ENCODE results near the gene SCNM1.

The SCNM1 gene

GRCh38 chr1:151147665-151148064 lies 18.3 kb upstream of the SCNM1 start:
- Histone ChIP-seq H3K27ac (ENCODE audit: low read depth, low read length) (peak overlapping the region; percentile 80), H3K4me3 (ENCODE audit: low read depth in 1 of 2, low read length in 2 of 2) (peak overlapping the region in 1 of 2 donors; percentile 97), H3K27me3 (ENCODE audit: control insufficient read depth in 1 of 2, insufficient read depth in 2 of 2, low read length in 2 of 2) (no peaks in the 10 kb centered on the region), H3K9ac (ENCODE audit: low read length) (peak overlapping the region; percentile 75), H3K36me3 (ENCODE audit: insufficient read depth, low read length) (no peaks in the 10 kb centered on the region), H3K4me1 (ENCODE audit: insufficient read depth, low read length) (peaks cover 30% of the 10 kb centered on the region), H3K9me3 (ENCODE audit: low read length) (no peaks in the 10 kb centered on the region)

GRCh38 chr1:151156515-151156819 lies 9.5 kb upstream of the SCNM1 start, which contains the start of gene TNFAIP8L2:
TNFAIP8L2 (plus strand) TSS chr1:151156649; CDS start chr1:151158698, 2,049 bp downstream.
- Histone ChIP-seq H3K4me1 (ENCODE audit: insufficient read depth, low read length) (peaks cover 9% of the 10 kb centered on the region), H3K9ac (ENCODE audit: low read length) (no peak within 1 kb of the TSS), H3K4me3 (ENCODE audit: low read depth in 1 of 2, low read length in 2 of 2) (no peak within 1 kb of the TSS), H3K9me3 (ENCODE audit: low read length) (no peaks in the 10 kb centered on the region), H3K27ac (ENCODE audit: low read depth, low read length) (peak within 1 kb of the TSS; percentile 35), H3K27me3 (ENCODE audit: control insufficient read depth in 1 of 2, insufficient read depth in 2 of 2, low read length in 2 of 2) (no peaks in the 10 kb centered on the region), H3K36me3 (ENCODE audit: insufficient read depth, low read length) (peaks cover 39% of the 10 kb centered on the region)

GRCh38 chr1:151157067-151157531 lies 8.8 kb upstream of the SCNM1 start:
- peaks cover 9% of the 10 kb centered on the region for H3K4me1 ChIP-seq (ENCODE audit: insufficient read depth, low read length)
- no peak overlapping the region for H3K9ac ChIP-seq (ENCODE audit: low read length)
- no peak overlapping the region for H3K27ac ChIP-seq (ENCODE audit: low read depth, low read length)
- H3K27me3 ChIP-seq (ENCODE audit: control insufficient read depth in 1 of 2, insufficient read depth in 2 of 2, low read length in 2 of 2), result no peaks in the 10 kb centered on the region
- H3K36me3 ChIP-seq (ENCODE audit: insufficient read depth, low read length), result peaks cover 45% of the 10 kb centered on the region
- H3K4me3 ChIP-seq (ENCODE audit: low read depth in 1 of 2, low read length in 2 of 2), result no peak overlapping the region
- H3K9me3 ChIP-seq (ENCODE audit: low read length), result no peaks in the 10 kb centered on the region

- H3K4me1 ChIP-seq (ENCODE audit: insufficient read depth, low read length), result peaks cover 9% of the 10 kb centered on the region
- H3K27me3 ChIP-seq (ENCODE audit: control insufficient read depth in 1 of 2, insufficient read depth in 2 of 2, low read length in 2 of 2), result no peaks in the 10 kb centered on the region
- no peaks in the 10 kb centered on the region for H3K9me3 ChIP-seq (ENCODE audit: low read length)
- no peak overlapping the region for H3K9ac ChIP-seq (ENCODE audit: low read length)
- no peak overlapping the region for H3K4me3 ChIP-seq (ENCODE audit: low read depth in 1 of 2, low read length in 2 of 2)
- peaks cover 45% of the 10 kb centered on the region for H3K36me3 ChIP-seq (ENCODE audit: insufficient read depth, low read length)
- no peak overlapping the region for H3K27ac ChIP-seq (ENCODE audit: low read depth, low read length)
Measured at GRCh38 chr1:151158326-151158725, 7.6 kb upstream of the SCNM1 start.

- H3K4me3 ChIP-seq (ENCODE audit: low read depth in 1 of 2, low read length in 2 of 2), result no peak overlapping the region
- no peak overlapping the region for H3K27ac ChIP-seq (ENCODE audit: low read depth, low read length)
- H3K9ac ChIP-seq (ENCODE audit: low read length), result no peak overlapping the region
- no peaks in the 10 kb centered on the region for H3K9me3 ChIP-seq (ENCODE audit: low read length)
- peaks cover 45% of the 10 kb centered on the region for H3K36me3 ChIP-seq (ENCODE audit: insufficient read depth, low read length)
- H3K27me3 ChIP-seq (ENCODE audit: control insufficient read depth in 1 of 2, insufficient read depth in 2 of 2, low read length in 2 of 2), result no peaks in the 10 kb centered on the region
- H3K4me1 ChIP-seq (ENCODE audit: insufficient read depth, low read length), result peaks cover 11% of the 10 kb centered on the region
Measured at GRCh38 chr1:151158751-151159251, 7.1 kb upstream of the SCNM1 start.

- Histone ChIP-seq H3K9ac (ENCODE audit: low read length) (no peak overlapping the region), H3K27me3 (ENCODE audit: control insufficient read depth in 1 of 2, insufficient read depth in 2 of 2, low read length in 2 of 2) (no peaks in the 10 kb centered on the region), H3K27ac (ENCODE audit: low read depth, low read length) (peak overlapping the region; percentile 25), H3K4me3 (ENCODE audit: low read depth in 1 of 2, low read length in 2 of 2) (no peak overlapping the region), H3K9me3 (ENCODE audit: low read length) (no peaks in the 10 kb centered on the region), H3K4me1 (ENCODE audit: insufficient read depth, low read length) (peaks cover 16% of the 10 kb centered on the region), H3K36me3 (ENCODE audit: insufficient read depth, low read length) (peaks cover 45% of the 10 kb centered on the region)
Measured at GRCh38 chr1:151159373-151159772, 6.6 kb upstream of the SCNM1 start.

GRCh38 chr1:151164732-151165280 lies 1.1 kb upstream of the SCNM1 start:
- H3K4me1 ChIP-seq (ENCODE audit: insufficient read depth, low read length), result peaks cover 26% of the 10 kb centered on the region
- peak overlapping the region; percentile 58 to 92 for H3K4me3 ChIP-seq (ENCODE audit: low read depth in 1 of 2, low read length in 2 of 2)
- H3K36me3 ChIP-seq (ENCODE audit: insufficient read depth, low read length), result peaks cover 39% of the 10 kb centered on the region
- no peaks in the 10 kb centered on the region for H3K27me3 ChIP-seq (ENCODE audit: control insufficient read depth in 1 of 2, insufficient read depth in 2 of 2, low read length in 2 of 2)
- peak overlapping the region; percentile 82 for H3K9ac ChIP-seq (ENCODE audit: low read length)
- peak overlapping the region; percentile 98 for H3K27ac ChIP-seq (ENCODE audit: low read depth, low read length)
- no peaks in the 10 kb centered on the region for H3K9me3 ChIP-seq (ENCODE audit: low read length)

GRCh38 chr1:151165281-151165737 lies 635 bp upstream of the SCNM1 start:
- H3K4me3 ChIP-seq (ENCODE audit: low read depth in 1 of 2, low read length in 2 of 2), result peak overlapping the region; percentile 58 to 92
- peak overlapping the region; percentile 98 for H3K27ac ChIP-seq (ENCODE audit: low read depth, low read length)
- no peaks in the 10 kb centered on the region for H3K9me3 ChIP-seq (ENCODE audit: low read length)
- peaks cover 36% of the 10 kb centered on the region for H3K36me3 ChIP-seq (ENCODE audit: insufficient read depth, low read length)
- peak overlapping the region; percentile 82 for H3K9ac ChIP-seq (ENCODE audit: low read length)
- H3K4me1 ChIP-seq (ENCODE audit: insufficient read depth, low read length), result peaks cover 26% of the 10 kb centered on the region
- no peaks in the 10 kb centered on the region for H3K27me3 ChIP-seq (ENCODE audit: control insufficient read depth in 1 of 2, insufficient read depth in 2 of 2, low read length in 2 of 2)

GRCh38 chr1:151166505-151166956 lies 587 bp downstream of the SCNM1 start:
- Histone ChIP-seq H3K27ac (ENCODE audit: low read depth, low read length) (peak overlapping the region; percentile 83), H3K27me3 (ENCODE audit: control insufficient read depth in 1 of 2, insufficient read depth in 2 of 2, low read length in 2 of 2) (no peaks in the 10 kb centered on the region), H3K9ac (ENCODE audit: low read length) (peak overlapping the region; percentile 66), H3K4me3 (ENCODE audit: low read depth in 1 of 2, low read length in 2 of 2) (peak overlapping the region; percentile 80 to 92), H3K36me3 (ENCODE audit: insufficient read depth, low read length) (peaks cover 26% of the 10 kb centered on the region), H3K9me3 (ENCODE audit: low read length) (no peaks in the 10 kb centered on the region), H3K4me1 (ENCODE audit: insufficient read depth, low read length) (peaks cover 22% of the 10 kb centered on the region)

GRCh38 chr1:151167116-151167515 lies 1.2 kb downstream of the SCNM1 start:
- H3K27me3 ChIP-seq (ENCODE audit: control insufficient read depth in 1 of 2, insufficient read depth in 2 of 2, low read length in 2 of 2), result no peaks in the 10 kb centered on the region
- no peak overlapping the region for H3K27ac ChIP-seq (ENCODE audit: low read depth, low read length)
- H3K4me1 ChIP-seq (ENCODE audit: insufficient read depth, low read length), result peaks cover 22% of the 10 kb centered on the region
- H3K4me3 ChIP-seq (ENCODE audit: low read depth in 1 of 2, low read length in 2 of 2), result peak overlapping the region in 1 of 2 donors; percentile 92
- no peaks in the 10 kb centered on the region for H3K9me3 ChIP-seq (ENCODE audit: low read length)
- H3K9ac ChIP-seq (ENCODE audit: low read length), result no peak overlapping the region
- peaks cover 21% of the 10 kb centered on the region for H3K36me3 ChIP-seq (ENCODE audit: insufficient read depth, low read length)

- Histone ChIP-seq H3K27ac (ENCODE audit: low read depth, low read length) (no peak overlapping the region), H3K9ac (ENCODE audit: low read length) (no peak overlapping the region), H3K4me1 (ENCODE audit: insufficient read depth, low read length) (peaks cover 11% of the 10 kb centered on the region), H3K4me3 (ENCODE audit: low read depth in 1 of 2, low read length in 2 of 2) (no peak overlapping the region), H3K27me3 (ENCODE audit: control insufficient read depth in 1 of 2, insufficient read depth in 2 of 2, low read length in 2 of 2) (no peaks in the 10 kb centered on the region), H3K36me3 (ENCODE audit: insufficient read depth, low read length) (peaks cover 40% of the 10 kb centered on the region), H3K9me3 (ENCODE audit: low read length) (no peaks in the 10 kb centered on the region)
Measured at GRCh38 chr1:151171190-151171589, 5.2 kb downstream of the SCNM1 start.
